Epithelial cell of prostate (primary cell): Measurements from ENCODE around the gene RLN3.
"Not testable (repeated sequence)": the region's sequence is repeated elsewhere in the genome, so short reads cannot be mapped to it uniquely, and the experiment has no call there.

Experiments used
- DNase-seq: peaks from one replicate; pipeline ENCODE4 v3.0.0-alpha.2; 2011; ENCODE audit warnings: low read depth, low spot score
- H3K27ac ChIP-seq: fragments of 450-650 bp; 2 replicates; pipeline ENCODE4 v1.5.1; 2017; ENCODE audit warnings: mild to moderate bottlenecking

The RLN3 gene

DNA sequence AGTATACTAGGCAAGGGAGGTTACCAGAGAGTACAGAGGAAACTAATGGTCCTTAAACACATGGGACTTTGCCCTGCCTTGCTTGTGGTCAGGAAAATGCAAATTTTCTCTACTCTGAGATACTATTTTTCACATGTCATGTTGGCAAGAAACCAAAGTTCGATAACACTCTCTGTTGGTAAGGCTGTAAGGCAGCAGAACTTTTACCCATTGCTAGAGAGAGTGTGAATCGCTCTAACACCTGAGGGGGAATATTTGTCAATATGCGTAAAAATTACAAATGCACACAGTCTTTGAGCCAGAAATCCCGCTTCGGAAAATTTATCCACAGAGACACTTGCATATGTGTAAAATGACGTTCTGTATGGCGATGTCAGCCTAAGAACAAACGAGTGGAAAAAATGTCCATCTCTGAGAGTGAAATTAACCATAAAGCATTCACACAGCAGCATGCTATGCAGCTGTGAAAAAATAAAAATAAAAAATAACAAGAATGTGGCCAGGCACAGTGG is 12.4 kb upstream of the RLN3 start:
- H3K27ac ChIP-seq, result no peak overlapping the region
- DNase-seq, result no peak

DNA sequence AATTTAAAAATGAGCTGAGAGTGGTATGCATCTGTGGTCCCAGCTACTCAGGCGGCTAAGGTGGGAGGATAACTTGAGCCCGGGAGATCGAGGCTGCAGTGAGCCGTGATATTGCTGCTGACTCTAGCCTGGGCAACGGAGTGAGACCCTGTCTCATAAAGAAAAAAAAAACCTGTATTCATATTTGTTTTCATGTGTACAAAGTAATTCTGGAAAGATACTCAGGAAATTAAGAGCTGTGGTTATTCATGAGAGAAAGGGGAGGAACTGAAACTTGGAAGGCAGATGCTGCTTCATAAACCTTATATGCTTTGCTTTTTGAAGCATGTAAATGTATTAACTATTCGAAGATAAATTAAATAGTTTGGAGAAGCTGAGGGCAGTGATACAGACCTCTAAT is 8.8 kb upstream of the RLN3 start:
- no peak overlapping the region for H3K27ac ChIP-seq
- no peak for DNase-seq

DNA sequence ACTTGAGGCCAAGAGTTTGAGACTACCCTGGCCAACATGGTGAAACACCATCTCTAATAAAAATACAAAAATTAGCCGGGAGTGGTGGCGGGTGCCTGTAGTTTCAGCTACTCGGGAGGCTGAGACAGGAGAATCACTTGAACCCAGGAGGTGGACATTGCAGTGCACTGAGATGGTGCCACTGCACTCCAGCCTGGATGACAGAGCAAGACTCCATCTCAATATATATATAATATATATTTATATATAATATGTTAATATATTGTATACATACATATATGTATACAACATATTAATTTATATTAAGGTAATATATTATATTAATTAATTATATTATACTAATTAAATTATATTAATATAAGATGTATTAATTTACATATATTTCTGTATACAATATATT is 8.2 kb upstream of the RLN3 start:
- DNase-seq, result not testable (repeated sequence)

DNA sequence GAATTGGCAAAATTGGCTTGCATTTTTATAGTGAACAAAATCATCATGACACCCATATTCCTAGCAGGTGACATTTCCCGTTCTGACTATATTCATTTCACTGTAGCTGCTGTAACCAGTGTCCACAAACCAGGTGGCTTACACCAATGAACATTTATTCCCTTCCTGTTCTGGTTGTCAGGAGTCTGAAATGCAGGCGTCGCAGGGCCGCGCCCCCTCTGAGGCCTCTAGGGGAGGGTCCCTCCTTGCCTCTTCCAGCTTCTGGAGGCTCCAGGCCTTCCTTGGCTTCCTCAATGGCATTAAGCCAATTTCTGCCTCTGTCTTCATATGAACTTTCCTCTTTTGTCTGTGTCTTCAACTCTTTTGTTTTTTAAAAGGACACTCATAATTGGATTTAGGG is 6.5 kb upstream of the RLN3 start:
- no peak for DNase-seq
- no peak overlapping the region for H3K27ac ChIP-seq

More for the DNA sequence above, 8.2 kb upstream of the RLN3 start:
- not testable (repeated sequence) for H3K27ac ChIP-seq

DNA sequence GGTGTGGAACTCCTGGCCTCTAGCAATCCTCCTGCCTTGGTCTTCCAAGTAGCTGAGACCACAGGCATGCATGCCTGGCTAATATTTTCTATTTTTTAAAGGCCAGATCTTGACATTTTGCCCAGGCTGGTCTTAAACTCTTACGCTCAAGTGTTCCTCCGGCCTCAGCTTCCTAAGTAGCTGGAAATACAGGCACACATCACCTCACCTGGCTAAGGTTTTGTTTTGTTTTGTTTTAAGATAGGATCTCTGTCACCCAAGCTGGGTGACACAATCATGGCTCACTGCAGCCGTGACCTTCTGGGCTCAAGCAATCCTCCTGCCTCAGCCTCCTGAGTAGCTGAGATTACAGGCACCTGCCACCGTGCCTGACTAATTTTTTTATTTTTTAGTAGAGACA is 5.5 kb upstream of the RLN3 start:
- H3K27ac ChIP-seq, result no peak overlapping the region
- no peak for DNase-seq

DNA sequence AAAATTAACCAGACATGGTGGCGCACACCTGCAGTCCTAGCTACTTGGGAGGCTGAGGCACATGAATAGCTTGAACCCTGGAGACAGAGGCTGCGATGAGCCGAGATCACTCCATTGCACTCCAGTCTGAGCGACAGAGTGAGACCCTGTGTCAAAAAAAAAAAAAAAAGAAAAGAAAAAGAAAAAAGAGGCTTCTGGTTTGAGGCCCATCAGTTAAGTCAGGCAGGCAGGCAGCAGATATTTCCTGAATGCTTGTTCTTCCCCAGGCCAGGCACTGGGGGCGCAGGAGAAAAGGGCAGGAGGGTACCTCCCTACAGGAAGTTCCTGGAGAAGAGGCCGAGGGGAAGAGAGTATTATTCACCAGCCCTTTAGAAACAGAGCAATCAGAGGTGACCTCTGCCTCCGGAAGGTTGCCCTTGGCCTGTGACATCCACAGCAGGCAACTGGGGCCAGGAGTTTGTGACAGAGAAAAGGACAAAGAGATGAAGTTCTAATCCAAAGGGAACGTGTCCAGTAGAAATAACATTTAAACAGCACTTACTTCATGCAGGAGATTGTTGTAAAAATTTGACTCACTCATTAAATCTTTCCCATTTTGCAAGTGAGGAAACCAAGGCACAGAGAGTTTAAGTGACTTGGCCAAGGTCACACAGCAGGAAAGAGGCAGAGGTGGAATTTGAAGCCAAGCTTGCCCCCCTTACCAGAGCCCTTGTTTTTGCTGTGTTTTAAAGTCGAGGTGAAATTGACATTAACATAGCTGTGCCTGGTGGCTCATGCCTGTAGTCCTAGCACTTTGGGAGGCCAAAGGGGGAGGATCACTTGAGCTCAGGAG is 4.3 kb upstream of the RLN3 start:
- no peak for DNase-seq
- H3K27ac ChIP-seq, result no peak overlapping the region

DNA sequence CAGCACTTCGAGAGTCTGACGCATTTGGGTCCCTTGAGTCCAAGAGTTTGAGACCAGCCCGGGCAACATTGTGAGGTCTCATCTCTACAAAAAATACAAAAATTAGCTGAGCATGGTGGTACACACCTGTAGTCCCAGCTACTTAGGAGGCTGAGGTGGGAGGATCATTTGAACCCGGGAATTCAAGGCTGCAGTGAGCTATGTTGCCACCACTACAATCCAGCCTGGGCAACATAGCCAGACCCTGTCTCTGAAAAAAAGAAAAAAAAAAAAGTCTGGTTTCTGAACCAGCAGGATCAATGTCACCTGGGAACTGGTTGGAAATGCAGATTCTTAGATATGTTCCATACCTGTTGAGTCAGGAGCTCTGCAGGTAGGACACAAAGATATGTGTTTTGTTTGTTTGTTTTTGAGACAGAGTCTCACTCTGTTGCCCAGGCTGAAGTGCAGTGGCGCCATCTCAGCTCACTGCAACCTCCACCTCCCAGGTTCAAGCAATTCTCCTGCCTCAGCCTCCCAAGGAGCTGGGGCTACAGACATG is 1.2 kb upstream of the RLN3 start:
- not testable (repeated sequence) for H3K27ac ChIP-seq, DNase-seq

DNA sequence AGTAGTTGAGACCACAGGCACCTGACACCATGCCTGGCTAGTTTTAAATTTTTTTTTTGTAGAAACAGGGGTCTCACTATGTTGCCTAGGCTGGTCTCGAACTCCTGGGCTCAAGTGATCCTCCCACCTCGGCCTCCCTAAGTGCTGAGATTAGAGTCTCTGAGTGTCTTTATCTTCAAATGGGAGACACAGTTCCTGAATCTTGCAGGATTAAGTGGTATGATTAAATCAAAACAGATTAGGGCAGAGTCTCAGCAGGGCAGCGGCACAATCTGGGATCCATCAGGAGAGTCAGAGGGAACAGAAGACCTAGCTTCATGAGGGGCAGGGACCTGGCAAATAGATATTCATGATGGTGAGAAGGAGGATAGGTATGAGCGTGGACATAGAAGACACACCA is 953 bp downstream of the RLN3 start:
- no peak overlapping the region for H3K27ac ChIP-seq
- no peak for DNase-seq

DNA sequence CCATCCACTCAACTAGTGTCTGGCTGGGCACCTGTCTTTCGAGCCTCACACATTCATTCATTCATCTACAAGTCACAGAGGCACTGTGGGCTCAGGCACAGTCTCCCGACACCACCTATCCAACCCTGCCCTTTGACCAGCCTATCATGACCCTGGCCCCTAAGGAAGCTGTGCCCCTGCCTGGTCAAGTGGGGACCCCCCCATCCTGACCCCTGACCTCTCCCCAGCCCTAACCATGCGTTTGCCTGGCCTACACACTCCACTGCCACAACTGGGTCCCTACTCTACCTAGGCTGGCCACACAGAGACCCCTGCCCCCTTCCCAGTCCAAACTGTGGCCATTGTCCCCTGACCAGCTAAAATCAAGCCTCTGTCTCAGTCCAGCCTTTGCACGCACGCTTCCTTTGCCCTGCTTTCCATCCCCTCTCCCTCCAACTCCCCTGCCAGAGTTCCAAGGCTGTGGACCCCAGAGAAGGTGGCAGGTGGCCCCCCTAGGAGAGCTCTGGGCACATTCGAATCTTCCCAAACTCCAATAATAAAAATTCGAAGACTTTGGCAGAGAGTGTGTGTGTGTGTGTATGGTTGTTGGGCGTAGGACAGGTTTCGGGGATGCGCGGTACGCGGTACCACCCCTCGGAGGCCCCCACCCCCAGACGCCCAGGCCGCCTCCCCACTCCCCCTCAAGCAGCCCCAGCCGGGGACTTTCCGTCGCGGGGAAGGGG is 3.2 kb downstream of the RLN3 start:
- DNase-seq, result no peak
- no peak overlapping the region for H3K27ac ChIP-seq

DNA sequence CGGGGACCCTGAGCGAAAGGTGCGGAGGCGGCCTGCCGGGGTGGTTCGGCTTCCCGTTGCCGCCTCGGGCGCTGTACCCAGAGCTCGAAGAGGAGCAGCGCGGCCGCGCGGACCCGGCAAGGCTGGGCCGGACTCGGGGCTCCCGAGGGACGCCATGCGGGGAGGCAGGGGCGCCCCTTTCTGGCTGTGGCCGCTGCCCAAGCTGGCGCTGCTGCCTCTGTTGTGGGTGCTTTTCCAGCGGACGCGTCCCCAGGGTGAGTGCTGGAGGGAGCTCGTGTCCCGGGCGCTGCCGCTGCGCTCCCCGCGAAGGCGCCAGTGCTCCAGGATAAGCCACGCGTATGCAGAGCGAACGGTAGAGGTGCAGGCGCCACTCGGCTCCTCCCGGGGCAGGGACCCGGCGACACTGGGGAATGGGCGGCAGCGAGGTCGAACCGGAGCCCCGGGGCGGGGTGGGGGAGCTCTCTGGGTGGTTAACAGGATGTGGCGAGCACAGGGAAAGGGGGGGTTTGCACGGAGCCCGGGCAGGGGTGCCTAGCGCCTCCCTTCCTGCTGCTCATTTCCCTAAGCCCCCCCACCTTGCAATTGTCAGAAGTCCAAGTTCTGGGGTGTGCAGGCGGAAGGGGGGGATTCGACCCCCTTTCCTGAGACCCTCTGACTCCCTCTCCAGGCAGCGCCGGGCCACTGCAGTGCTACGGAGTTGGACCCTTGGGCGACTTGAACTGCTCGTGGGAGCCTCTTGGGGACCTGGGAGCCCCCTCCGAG is 4.0 kb downstream of the RLN3 start, which contains the start of gene IL27RA:
Gene IL27RA (plus strand): TSS at position 44 of the 762 bp plus-strand sequence. CDS start 111 bp downstream, at position 155.
- no peak for DNase-seq
- H3K27ac ChIP-seq, result no peak within 1 kb of the TSS

DNA sequence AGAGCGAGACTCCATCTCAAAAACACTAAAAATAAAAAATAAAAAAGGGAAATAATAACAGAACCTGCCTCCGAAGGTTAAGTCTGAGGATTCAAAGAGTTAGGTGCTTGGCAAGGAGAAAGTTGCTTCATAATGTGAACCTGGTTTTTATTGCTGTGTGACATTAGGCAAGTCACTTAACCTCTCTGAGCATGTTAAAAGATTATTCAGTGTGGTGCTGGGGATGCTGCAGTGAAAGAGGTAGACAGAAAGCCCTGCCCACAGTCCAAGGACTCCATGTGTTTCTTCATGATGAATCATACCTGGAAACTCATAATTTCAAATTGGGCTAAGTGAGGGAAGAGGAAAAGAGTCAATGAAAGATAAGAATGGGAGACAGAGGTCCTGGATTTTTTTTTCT is 6.0 kb downstream of the RLN3 start:
- no peak overlapping the region for H3K27ac ChIP-seq
- no peak for DNase-seq

DNA sequence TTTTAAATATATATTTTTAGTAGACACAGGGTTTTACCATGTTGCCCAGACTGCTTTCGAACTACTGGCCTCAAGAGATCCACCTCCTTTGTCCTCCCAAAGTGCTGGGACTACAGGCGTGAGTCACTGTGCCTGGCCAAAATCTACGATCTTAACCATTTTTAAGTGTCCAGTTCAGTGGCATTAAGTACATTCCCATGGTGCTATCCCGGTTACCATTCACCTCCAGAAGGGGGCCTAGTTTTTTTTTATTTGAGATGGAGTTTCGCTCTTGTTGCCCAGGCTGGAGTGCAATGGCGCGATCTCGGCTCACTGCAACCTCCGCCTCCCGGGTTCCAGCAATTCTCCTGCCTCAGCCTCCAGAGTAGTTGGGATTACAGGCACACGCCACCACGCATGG is 7.2 kb downstream of the RLN3 start:
- not testable (repeated sequence) for H3K27ac ChIP-seq, DNase-seq

DNA sequence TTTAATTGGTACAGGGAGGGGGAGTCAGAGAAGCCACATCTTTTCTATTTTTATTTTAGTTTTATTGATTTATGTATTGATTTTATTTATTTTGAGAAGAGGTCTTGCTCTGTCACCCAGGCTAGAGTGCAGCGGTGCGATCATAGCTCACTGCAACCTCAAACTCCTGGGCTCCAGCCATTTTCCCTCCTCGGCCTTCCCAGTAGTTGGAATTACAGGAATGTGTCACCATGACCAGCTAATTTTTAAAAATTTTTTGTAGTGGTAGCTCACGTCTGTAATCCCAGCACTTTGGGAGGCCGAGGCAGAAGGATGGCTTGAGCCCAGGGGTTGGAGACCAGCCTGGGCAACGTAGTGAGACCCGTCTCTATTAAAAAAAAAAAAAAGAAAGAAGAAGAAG is 7.8 kb downstream of the RLN3 start:
- no peak for DNase-seq
- no peak overlapping the region for H3K27ac ChIP-seq

DNA sequence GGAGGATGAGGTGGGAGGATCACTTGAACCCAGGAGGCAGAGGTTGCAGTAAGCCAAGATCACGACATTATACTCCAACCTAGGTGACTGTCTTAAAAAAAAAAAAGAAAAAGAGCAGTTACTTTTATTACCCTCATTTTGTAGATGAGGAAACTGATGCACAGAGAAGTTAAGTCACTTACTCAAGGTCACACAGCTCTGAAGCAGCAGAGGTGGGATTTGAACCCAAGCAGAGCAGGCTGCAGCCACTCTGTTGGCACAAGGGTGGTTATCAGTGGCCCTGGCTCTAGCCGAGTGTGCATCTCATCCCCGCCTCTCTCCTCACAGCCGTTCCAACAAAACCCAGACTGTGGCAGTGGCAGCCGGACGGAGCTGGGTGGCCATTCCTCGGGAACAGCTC is 11.2 kb downstream of the RLN3 start:
- H3K27ac ChIP-seq, result no peak overlapping the region
- no peak for DNase-seq

DNA sequence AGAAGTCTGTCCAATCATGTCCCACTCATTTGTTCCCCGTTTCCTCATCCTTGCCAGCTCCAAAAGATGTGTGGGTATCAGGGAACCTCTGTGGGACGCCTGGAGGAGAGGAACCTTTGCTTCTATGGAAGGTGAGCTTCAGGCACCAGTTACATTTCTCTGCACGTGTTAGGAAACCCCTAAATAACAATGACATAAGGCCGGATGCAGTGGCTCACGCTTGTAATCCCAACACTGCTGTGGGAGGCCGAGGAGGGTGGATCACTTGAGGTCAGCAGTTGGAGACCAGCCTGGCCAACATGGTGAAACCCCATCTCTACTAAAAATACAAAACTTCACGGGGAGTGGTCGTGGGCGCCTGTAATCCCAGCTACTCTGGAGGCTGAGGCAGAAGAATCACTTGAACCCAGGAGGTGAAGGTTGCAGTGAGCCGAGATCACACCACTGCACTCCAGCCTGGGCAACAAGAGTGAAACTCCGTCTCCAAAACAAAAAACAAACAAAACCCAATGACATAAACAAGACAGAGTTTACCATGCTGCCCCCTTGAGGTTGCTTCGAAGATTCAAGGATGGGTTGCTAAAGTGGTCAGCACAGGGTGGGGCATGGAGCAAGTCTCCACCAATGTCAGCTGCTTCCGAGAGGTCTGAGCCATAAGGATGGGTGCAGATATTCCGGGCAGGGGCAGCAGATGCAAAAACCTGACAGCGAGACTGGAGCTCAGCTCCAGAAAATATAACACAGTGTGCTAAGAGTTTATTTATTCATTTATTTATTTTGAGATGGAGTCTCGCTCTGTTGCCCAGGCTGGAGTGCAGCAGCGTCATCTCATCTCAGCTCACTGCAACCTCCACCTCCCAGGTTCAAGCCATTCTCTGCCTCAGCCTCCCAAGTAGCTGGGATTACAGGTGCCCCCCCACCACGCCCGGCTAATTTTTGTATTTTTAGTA is 15.0 kb downstream of the RLN3 start:
- DNase-seq, H3K27ac ChIP-seq: not testable (repeated sequence)

DNA sequence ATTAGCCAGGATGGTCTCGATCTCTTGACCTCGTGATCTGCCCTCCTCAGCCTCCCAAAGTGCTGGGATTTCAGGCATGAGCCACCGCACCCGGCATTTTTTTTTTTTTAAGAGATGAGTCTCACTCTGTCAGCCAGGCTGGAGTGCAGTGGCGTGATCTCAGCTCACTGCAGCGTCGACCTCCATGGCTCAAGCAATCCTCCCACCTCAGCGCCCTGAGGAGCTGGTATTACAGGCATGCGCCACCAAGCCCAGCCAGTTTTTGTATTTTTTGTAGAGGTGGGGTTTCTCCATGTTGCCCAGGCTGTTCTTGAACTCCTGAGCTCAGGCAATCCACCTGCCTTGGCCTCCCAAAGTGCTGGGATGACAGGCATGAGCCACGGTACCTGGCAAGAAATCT is 19.9 kb downstream of the RLN3 start:
- not testable (repeated sequence) for H3K27ac ChIP-seq, DNase-seq

DNA sequence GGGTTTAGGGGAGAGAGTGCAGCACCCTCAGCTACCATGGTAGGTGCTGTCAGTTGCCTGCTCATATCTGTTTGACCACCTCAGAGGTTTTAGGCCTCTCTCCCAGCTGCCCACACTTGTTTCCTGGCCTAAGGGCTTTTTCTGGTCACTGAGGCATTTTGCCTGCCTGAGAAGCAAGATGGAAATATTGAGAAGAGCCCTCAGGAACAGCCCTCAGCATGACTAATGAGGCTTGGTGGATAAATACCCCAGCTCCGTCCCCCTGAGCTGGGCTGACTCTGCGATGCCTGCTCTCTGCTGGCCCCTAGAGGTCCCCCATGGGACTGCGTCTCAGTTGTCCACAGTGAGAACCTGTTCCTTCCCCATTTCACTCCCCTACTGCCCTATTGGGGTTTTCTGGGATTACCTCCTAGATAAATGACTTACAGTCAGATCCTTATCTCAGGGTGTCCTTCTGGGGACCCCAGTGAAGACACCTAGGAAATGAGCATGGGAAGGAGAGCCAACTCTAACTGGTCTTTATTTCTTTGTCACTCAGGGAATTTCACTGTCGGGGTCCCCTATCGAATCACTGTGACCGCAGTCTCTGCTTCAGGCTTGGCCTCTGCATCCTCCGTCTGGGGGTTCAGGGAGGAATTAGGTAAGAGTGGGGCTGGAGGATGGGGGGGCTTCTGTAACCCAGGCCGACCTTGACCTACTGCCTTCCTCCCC is 20.6 kb downstream of the RLN3 start:
- H3K27ac ChIP-seq, result no peak overlapping the region
- DNase-seq, result no peak

DNA sequence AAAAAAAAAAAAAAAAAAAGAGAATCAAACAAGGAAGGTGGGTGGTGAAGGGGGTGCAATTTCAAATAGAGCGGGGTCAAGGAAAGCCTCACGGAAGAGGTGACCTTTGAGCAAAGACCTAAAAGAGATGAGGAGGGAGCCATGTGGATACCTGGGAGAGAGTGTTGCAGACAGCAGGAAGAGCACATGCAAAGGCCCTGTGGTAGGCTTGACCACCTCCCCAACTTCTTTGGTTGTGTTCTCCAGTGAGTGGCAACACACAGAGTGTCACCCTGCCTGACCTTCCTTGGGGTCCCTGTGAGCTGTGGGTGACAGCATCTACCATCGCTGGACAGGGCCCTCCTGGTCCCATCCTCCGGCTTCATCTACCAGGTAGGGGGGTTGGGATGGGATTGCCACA is 22.6 kb downstream of the RLN3 start:
- no peak for DNase-seq
- no peak overlapping the region for H3K27ac ChIP-seq

DNA sequence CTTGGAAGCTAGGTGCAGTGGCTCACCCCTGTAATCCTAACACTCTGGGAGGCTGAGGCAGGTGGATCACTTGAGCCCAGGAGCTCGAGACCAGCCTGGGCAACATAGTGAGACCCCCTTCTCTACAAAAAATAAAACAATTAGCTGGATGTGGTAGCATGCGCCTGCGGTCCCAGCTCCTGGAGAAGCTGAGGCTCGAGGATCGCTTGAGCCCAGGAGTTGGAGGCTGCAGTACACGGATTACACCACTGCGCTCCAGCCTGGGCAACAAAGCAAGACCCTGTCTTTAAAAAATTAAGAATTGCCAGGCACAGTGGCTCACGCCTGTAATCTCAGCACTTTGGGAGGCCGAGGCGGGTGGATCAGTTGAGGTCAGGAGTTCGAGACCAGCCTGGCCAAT is 23.0 kb downstream of the RLN3 start:
- DNase-seq, H3K27ac ChIP-seq: not testable (repeated sequence)
